ENCODE results near the gene CRYGS. TPM values are rescaled to one million over a fixed set of nuclear protein-coding genes. Genes with fewer than 3 reads are reported as not detected.
A peak's percentile ranks its signal among the peaks of the same experiment; 100 is the strongest.

Gene CRYGS
- total RNA-seq, 6 experiments from 2014 or later, result 0.86 to 2.6 (median 1.5) TPM

- ATAC-seq, result peak; percentile 76 to 83 (median 80)
- H3K27me3 ChIP-seq, result no peaks in the 10 kb centered on the region
- H3K36me3 ChIP-seq, result peaks cover 0 to 2% (median 1%) of the 10 kb centered on the region in 4 donors
- H3K4me3 ChIP-seq, result peak within 1 kb of the TSS; percentile 73 to 96 (median 94)
- peak; percentile 94 to 95 (median 95) for DNase-seq
- intact Hi-C loops (cut with DNase I), result no loop called here
- 2% methylated on average over 11 of the region's 66 CpGs for WGBS (ENCODE audit: insufficient coverage, low coverage, low lambda C conversion rate, missing lambda C conversion rate)
- peak within 1 kb of the TSS; percentile 73 to 85 (median 84) for H3K27ac ChIP-seq
- H3K4me1 ChIP-seq, result peaks cover 0 to 28% (median 13%) of the 10 kb centered on the region in 4 donors
- peak; percentile 95 for TF ChIP-seq POLR2A (IDR thresholded peaks at IDR 0.05)
- TF ChIP-seq, protein P1, sequence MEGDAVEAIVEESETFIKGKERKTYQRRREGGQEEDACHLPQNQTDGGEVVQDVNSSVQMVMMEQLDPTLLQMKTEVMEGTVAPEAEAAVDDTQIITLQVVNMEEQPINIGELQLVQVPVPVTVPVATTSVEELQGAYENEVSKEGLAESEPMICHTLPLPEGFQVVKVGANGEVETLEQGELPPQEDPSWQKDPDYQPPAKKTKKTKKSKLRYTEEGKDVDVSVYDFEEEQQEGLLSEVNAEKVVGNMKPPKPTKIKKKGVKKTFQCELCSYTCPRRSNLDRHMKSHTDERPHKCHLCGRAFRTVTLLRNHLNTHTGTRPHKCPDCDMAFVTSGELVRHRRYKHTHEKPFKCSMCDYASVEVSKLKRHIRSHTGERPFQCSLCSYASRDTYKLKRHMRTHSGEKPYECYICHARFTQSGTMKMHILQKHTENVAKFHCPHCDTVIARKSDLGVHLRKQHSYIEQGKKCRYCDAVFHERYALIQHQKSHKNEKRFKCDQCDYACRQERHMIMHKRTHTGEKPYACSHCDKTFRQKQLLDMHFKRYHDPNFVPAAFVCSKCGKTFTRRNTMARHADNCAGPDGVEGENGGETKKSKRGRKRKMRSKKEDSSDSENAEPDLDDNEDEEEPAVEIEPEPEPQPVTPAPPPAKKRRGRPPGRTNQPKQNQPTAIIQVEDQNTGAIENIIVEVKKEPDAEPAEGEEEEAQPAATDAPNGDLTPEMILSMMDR (IDR thresholded peaks at IDR 0.05), result no peak
- H3K9me3 ChIP-seq, result no peaks in the 10 kb centered on the region
Measured at GRCh38 chr3:186567072-186567921, 23.1 kb upstream of the CRYGS start, which contains the start of gene TBCCD1. TSS of gene TBCCD1 (minus strand) at chr3:186567339. CDS start at chr3:186564329, 3,010 bp downstream.

GRCh38 chr3:186566772-186567071 lies 22.5 kb upstream of the CRYGS start:
- Histone ChIP-seq H3K9me3 (no peaks in the 10 kb centered on the region), H3K36me3 (peaks cover 0 to 2% (median 0%) of the 10 kb centered on the region in 4 donors), H3K4me3 (peak overlapping the region; percentile 73 to 96 (median 94)), H3K27ac (peak overlapping the region; percentile 73 to 85 (median 84)), H3K27me3 (no peaks in the 10 kb centered on the region), H3K4me1 (peaks cover 0 to 23% (median 10%) of the 10 kb centered on the region in 4 donors)
- 2% methylated on average over 7 of the region's 14 CpGs for WGBS (ENCODE audit: insufficient coverage, low coverage, low lambda C conversion rate, missing lambda C conversion rate)
- DNase-seq (no peak), ATAC-seq (no peak)
- intact Hi-C loops (cut with DNase I), result no loop called here
- no peak for TF ChIP-seq POLR2A (IDR thresholded peaks at IDR 0.05)
- TF ChIP-seq, protein P1 (IDR thresholded peaks at IDR 0.05), result no peak

GRCh38 chr3:186564586-186564985 lies 20.4 kb upstream of the CRYGS start:
- Histone ChIP-seq H3K36me3 (peaks cover 0 to 2% (median 0%) of the 10 kb centered on the region in 4 donors), H3K4me1 (peaks cover 0 to 15% (median 6%) of the 10 kb centered on the region in 4 donors), H3K4me3 (no peak overlapping the region), H3K9me3 (no peaks in the 10 kb centered on the region), H3K27me3 (no peaks in the 10 kb centered on the region), H3K27ac (no peak overlapping the region)
- ATAC-seq (no peak), DNase-seq (no peak)
- no peak for TF ChIP-seq POLR2A (IDR thresholded peaks at IDR 0.05)
- TF ChIP-seq, protein P1 (IDR thresholded peaks at IDR 0.05), result no peak
- intact Hi-C loops (cut with DNase I), result no loop called here

GRCh38 chr3:186552408-186553031 lies 8.3 kb upstream of the CRYGS start:
- Histone ChIP-seq H3K27ac (no peak overlapping the region), H3K4me3 (no peak overlapping the region), H3K36me3 (peaks cover 9 to 69% (median 20%) of the 10 kb centered on the region in 4 donors), H3K27me3 (no peaks in the 10 kb centered on the region), H3K4me1 (no peaks in the 10 kb centered on the region), H3K9me3 (no peaks in the 10 kb centered on the region)
- DNase-seq (no peak), ATAC-seq (no peak)
- 66% methylated on average over 5 of the region's 5 CpGs for WGBS (ENCODE audit: insufficient coverage, low coverage, low lambda C conversion rate, missing lambda C conversion rate)
- no peak for TF ChIP-seq POLR2A (IDR thresholded peaks at IDR 0.05)
- TF ChIP-seq, protein P1 (IDR thresholded peaks at IDR 0.05), result no peak
- intact Hi-C loops (cut with DNase I), result no loop called here
